Measurements from ENCODE around the gene CCL14. TPM values are rescaled to one million over a fixed set of nuclear protein-coding genes. Genes with fewer than 3 reads are reported as not detected.
"Not testable (repeated sequence)": the region's sequence is repeated elsewhere in the genome, so short reads cannot be mapped to it uniquely, and the experiment has no call there.

Gene CCL14
- total RNA-seq, 5 donors from 2014 or later (not counting 1 experiment from before 2014, with no cell fraction given): not detected

DNA sequence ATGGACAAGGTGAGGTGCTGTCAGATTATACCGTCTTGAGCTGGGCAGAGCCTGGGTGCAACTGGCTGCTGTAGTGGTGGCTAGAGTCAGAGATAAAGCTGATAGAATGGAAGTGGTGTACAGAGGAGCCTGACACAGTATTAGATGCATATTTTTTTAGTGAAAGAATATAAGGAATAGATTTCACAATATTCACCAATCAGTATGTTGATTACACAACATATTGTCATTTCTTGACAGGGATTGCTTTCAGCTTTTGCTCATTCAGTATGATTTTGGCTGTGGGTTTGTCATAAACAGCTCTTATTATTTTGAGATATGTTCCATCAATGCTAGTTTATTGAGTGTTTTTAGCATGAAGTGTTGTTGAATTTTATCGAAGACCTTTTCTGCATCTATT is 32.9 kb upstream of the CCL14 start:
- Mint-ChIP-seq H3K27ac (no peak overlapping the region), H3K4me3 (no peak overlapping the region), H3K36me3 (no peaks in the 10 kb centered on the region), H3K9me3 (peaks cover 0 to 4% (median 0%) of the 10 kb centered on the region in 3 donors), H3K27me3 (peaks cover 27 to 32% of the 10 kb centered on the region in 2 donors), H3K4me1 (no peaks in the 10 kb centered on the region)
- no peaks in the 10 kb centered on the region for H3K9me3 ChIP-seq
- ATAC-seq (replicated peaks in 1 of 4) (no peak), DNase-seq (no peak)
- POLR2A ChIA-PET: no interaction called here
- no peaks in the 10 kb centered on the region for H3K4me1 ChIP-seq (ENCODE audit: control insufficient read depth in 1 of 2, extremely low read depth in 1 of 2, insufficient read depth in 2 of 2, low read length in 2 of 2)
- CTCF ChIA-PET: no interaction called here
- no peak overlapping the region for H3K27ac ChIP-seq (ENCODE audit: low read length)
- H3K27me3 ChIP-seq (replicated peaks in 1 of 2; ENCODE audit: control insufficient read depth in 2 of 2, extremely low read depth in 1 of 2, insufficient read depth in 2 of 2, low read length in 1 of 2): peaks cover 0 to 14% of the 10 kb centered on the region in 2 experiments
- H3K36me3 ChIP-seq (ENCODE audit: control insufficient read depth in 2 of 2, extremely low read depth in 1 of 2, insufficient read depth in 1 of 2, low read length in 1 of 2): no peaks in the 10 kb centered on the region
- 100% methylated on average over 2 of the region's 2 CpGs for WGBS (ENCODE audit: insufficient coverage)
- H3K4me3 ChIP-seq (ENCODE audit: control insufficient read depth in 1 of 2, extremely low read depth in 1 of 2, low read length in 1 of 2): no peak overlapping the region

GRCh38 chr17:36017799-36018198 is 31.3 kb upstream of the CCL14 start, which contains the start of gene CCL23:
CCL23 (minus strand) TSS chr17:36017972; CDS start chr17:36017897, 75 bp downstream.
- no peak within 1 kb of the TSS for H3K4me3 Mint-ChIP-seq
- CTCF ChIA-PET: no interaction called here

GRCh38 chr17:36016555-36016954 is 30.0 kb upstream of the CCL14 start:
- H3K9me3 Mint-ChIP-seq: no peaks in the 10 kb centered on the region
- ATAC-seq (replicated peaks in 1 of 4) (no peak), DNase-seq (no peak)
- peaks cover 19 to 42% of the 10 kb centered on the region in 2 donors for H3K27me3 Mint-ChIP-seq
- H3K27me3 ChIP-seq (replicated peaks in 1 of 2; ENCODE audit: control insufficient read depth in 2 of 2, extremely low read depth in 1 of 2, insufficient read depth in 2 of 2, low read length in 1 of 2): peaks cover 0 to 4% of the 10 kb centered on the region in 2 experiments
- H3K9me3 ChIP-seq: no peaks in the 10 kb centered on the region
- POLR2A ChIA-PET: no interaction called here
- no peak overlapping the region for H3K27ac ChIP-seq (ENCODE audit: low read length)
- H3K27ac Mint-ChIP-seq: no peak overlapping the region
- H3K36me3 Mint-ChIP-seq: no peaks in the 10 kb centered on the region
- H3K4me3 ChIP-seq (ENCODE audit: control insufficient read depth in 1 of 2, extremely low read depth in 1 of 2, low read length in 1 of 2): no peak overlapping the region
- no CpG with 5 or more reads among the region's 2 CpGs for WGBS (ENCODE audit: insufficient coverage)
- H3K36me3 ChIP-seq (ENCODE audit: control insufficient read depth in 2 of 2, extremely low read depth in 1 of 2, insufficient read depth in 1 of 2, low read length in 1 of 2): no peaks in the 10 kb centered on the region
- H3K4me1 ChIP-seq (ENCODE audit: control insufficient read depth in 1 of 2, extremely low read depth in 1 of 2, insufficient read depth in 2 of 2, low read length in 2 of 2): peaks cover 0 to 4% of the 10 kb centered on the region in 2 experiments
- CTCF ChIA-PET: interaction anchor here in 1 of 2 donors (1.2 kb wide), 1 partner anchor 47 kb away, joined by 3 read pairs; no protein-coding TSS in a partner anchor
- no peak overlapping the region for H3K4me3 Mint-ChIP-seq
- H3K4me1 Mint-ChIP-seq: no peaks in the 10 kb centered on the region

More at GRCh38 chr17:36017799-36018198, 31.3 kb upstream of the CCL14 start, which contains the start of gene CCL23:
- H3K27ac Mint-ChIP-seq: no peak within 1 kb of the TSS
- no peak for ATAC-seq (replicated peaks in 1 of 4)
- H3K27me3 Mint-ChIP-seq: peaks cover 22 to 38% of the 10 kb centered on the region in 2 donors
- Histone ChIP-seq H3K27ac (ENCODE audit: low read length) (no peak within 1 kb of the TSS), H3K27me3 (replicated peaks in 1 of 2; ENCODE audit: control insufficient read depth in 2 of 2, extremely low read depth in 1 of 2, insufficient read depth in 2 of 2, low read length in 1 of 2) (peaks cover 0 to 7% of the 10 kb centered on the region in 2 experiments), H3K9me3 (no peaks in the 10 kb centered on the region), H3K4me1 (ENCODE audit: control insufficient read depth in 1 of 2, extremely low read depth in 1 of 2, insufficient read depth in 2 of 2, low read length in 2 of 2) (no peaks in the 10 kb centered on the region), H3K36me3 (ENCODE audit: control insufficient read depth in 2 of 2, extremely low read depth in 1 of 2, insufficient read depth in 1 of 2, low read length in 1 of 2) (no peaks in the 10 kb centered on the region), H3K4me3 (ENCODE audit: control insufficient read depth in 1 of 2, extremely low read depth in 1 of 2, low read length in 1 of 2) (no peak within 1 kb of the TSS)
- H3K9me3 Mint-ChIP-seq: no peaks in the 10 kb centered on the region
- peak in 1 of 35 experiments; percentile 0 for DNase-seq
- no peaks in the 10 kb centered on the region for H3K4me1 Mint-ChIP-seq
- POLR2A ChIA-PET: no interaction called here
- no peaks in the 10 kb centered on the region for H3K36me3 Mint-ChIP-seq
- 41% methylated on average over 6 of the region's 6 CpGs for WGBS (ENCODE audit: insufficient coverage)

- H3K9me3 ChIP-seq; POLR2A ChIA-PET; DNase-seq; H3K36me3 ChIP-seq (ENCODE audit: control insufficient read depth in 2 of 2, extremely low read depth in 1 of 2, insufficient read depth in 1 of 2, low read length in 1 of 2); ATAC-seq (replicated peaks in 1 of 4); H3K27me3 ChIP-seq (replicated peaks in 1 of 2; ENCODE audit: control insufficient read depth in 2 of 2, extremely low read depth in 1 of 2, insufficient read depth in 2 of 2, low read length in 1 of 2); H3K27ac Mint-ChIP-seq; H3K4me3 Mint-ChIP-seq; CTCF ChIA-PET; H3K27ac ChIP-seq (ENCODE audit: low read length); H3K4me1 ChIP-seq (ENCODE audit: control insufficient read depth in 1 of 2, extremely low read depth in 1 of 2, insufficient read depth in 2 of 2, low read length in 2 of 2); H3K36me3 Mint-ChIP-seq; H3K4me1 Mint-ChIP-seq; H3K4me3 ChIP-seq (ENCODE audit: control insufficient read depth in 1 of 2, extremely low read depth in 1 of 2, low read length in 1 of 2); H3K9me3 Mint-ChIP-seq: not testable (repeated sequence)
- no CpG with 5 or more reads among the region's 4 CpGs for WGBS (ENCODE audit: insufficient coverage)
- H3K27me3 Mint-ChIP-seq: peaks cover 16 to 36% of the 10 kb centered on the region in 2 donors
Measured at GRCh38 chr17:36015895-36016294, 29.4 kb upstream of the CCL14 start.

DNA sequence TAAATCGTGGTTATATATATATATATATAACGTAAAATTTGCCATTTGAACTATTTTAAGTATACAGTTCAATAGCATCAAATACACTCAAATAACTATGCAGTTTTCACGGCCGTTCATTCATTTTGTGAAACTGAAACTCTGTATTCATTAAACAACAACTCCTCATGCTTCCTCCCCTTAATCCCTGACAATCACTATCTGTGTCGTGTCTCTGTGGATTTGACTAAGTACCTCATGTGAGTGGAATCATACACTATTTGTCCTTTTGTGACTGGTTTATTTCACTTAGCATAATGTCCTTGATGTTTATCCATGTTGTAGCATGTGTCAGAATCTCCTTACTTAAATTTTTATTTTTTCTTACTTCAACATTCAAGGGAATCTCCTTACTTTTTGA is 28.4 kb upstream of the CCL14 start:
- no peak for ATAC-seq (replicated peaks in 1 of 4)
- 75% methylated on average over 2 of the region's 5 CpGs for WGBS (ENCODE audit: insufficient coverage)

GRCh38 chr17:36011201-36011600 is 24.7 kb upstream of the CCL14 start:
- Mint-ChIP-seq H3K36me3 (no peaks in the 10 kb centered on the region), H3K27ac (no peak overlapping the region), H3K4me3 (no peak overlapping the region), H3K9me3 (no peaks in the 10 kb centered on the region), H3K4me1 (no peaks in the 10 kb centered on the region), H3K27me3 (peaks cover 6 to 16% of the 10 kb centered on the region in 2 donors)
- CTCF ChIA-PET: no interaction called here
- DNase-seq (no peak), ATAC-seq (replicated peaks in 1 of 4) (no peak)
- no peak overlapping the region for H3K27ac ChIP-seq (ENCODE audit: low read length)
- no CpG with 5 or more reads among the region's 2 CpGs for WGBS (ENCODE audit: insufficient coverage)
- peaks cover 0 to 4% of the 10 kb centered on the region in 2 experiments for H3K27me3 ChIP-seq (replicated peaks in 1 of 2; ENCODE audit: control insufficient read depth in 2 of 2, extremely low read depth in 1 of 2, insufficient read depth in 2 of 2, low read length in 1 of 2)
- POLR2A ChIA-PET: no interaction called here
- H3K36me3 ChIP-seq (ENCODE audit: control insufficient read depth in 2 of 2, extremely low read depth in 1 of 2, insufficient read depth in 1 of 2, low read length in 1 of 2): no peaks in the 10 kb centered on the region
- peaks cover 0 to 7% of the 10 kb centered on the region in 2 experiments for H3K4me1 ChIP-seq (ENCODE audit: control insufficient read depth in 1 of 2, extremely low read depth in 1 of 2, insufficient read depth in 2 of 2, low read length in 2 of 2)
- H3K4me3 ChIP-seq (ENCODE audit: control insufficient read depth in 1 of 2, extremely low read depth in 1 of 2, low read length in 1 of 2): no peak overlapping the region
- H3K9me3 ChIP-seq: no peaks in the 10 kb centered on the region

More for the DNA sequence above, 28.4 kb upstream of the CCL14 start:
- peaks cover 0 to 4% of the 10 kb centered on the region in 2 experiments for H3K27me3 ChIP-seq (replicated peaks in 1 of 2; ENCODE audit: control insufficient read depth in 2 of 2, extremely low read depth in 1 of 2, insufficient read depth in 2 of 2, low read length in 1 of 2)
- no peak for DNase-seq
- no peaks in the 10 kb centered on the region for H3K9me3 ChIP-seq
- peaks cover 0 to 7% of the 10 kb centered on the region in 2 experiments for H3K4me1 ChIP-seq (ENCODE audit: control insufficient read depth in 1 of 2, extremely low read depth in 1 of 2, insufficient read depth in 2 of 2, low read length in 2 of 2)
- no peak overlapping the region for H3K4me3 ChIP-seq (ENCODE audit: control insufficient read depth in 1 of 2, extremely low read depth in 1 of 2, low read length in 1 of 2)
- no peak overlapping the region for H3K27ac ChIP-seq (ENCODE audit: low read length)
- no peak overlapping the region for H3K4me3 Mint-ChIP-seq
- H3K9me3 Mint-ChIP-seq: no peaks in the 10 kb centered on the region
- no peak overlapping the region for H3K27ac Mint-ChIP-seq
- ChIA-PET CTCF (interaction anchor here in 1 of 2 donors (0.6 kb wide), 1 partner anchor 1613 kb away, joined by 3 read pairs; no protein-coding TSS in a partner anchor), POLR2A (no interaction called here)
- H3K4me1 Mint-ChIP-seq: no peaks in the 10 kb centered on the region
- no peaks in the 10 kb centered on the region for H3K36me3 ChIP-seq (ENCODE audit: control insufficient read depth in 2 of 2, extremely low read depth in 1 of 2, insufficient read depth in 1 of 2, low read length in 1 of 2)
- H3K36me3 Mint-ChIP-seq: no peaks in the 10 kb centered on the region
- H3K27me3 Mint-ChIP-seq: peaks cover 10 to 27% of the 10 kb centered on the region in 2 donors
